K562 (cell line): Measurements from ENCODE around the gene PTGER2. TPM values are rescaled to one million over a fixed set of nuclear protein-coding genes. Genes with fewer than 3 reads are reported as not detected.

Experiments
- ATAC-seq: fragments of 200-7000 bp; cut with Tn5 transposase; 3 replicates; pipeline ENCODE4 v1.9.1; 2020; ENCODE audit warnings: moderate library complexity
- BruUV-seq: library from RNA; stranded (reverse); fragments of 400-500 nt; replicated peaks from 2 replicates; lab custom pipeline; 2021; lab: Mats Ljungman, UMichigan
- CTCF ChIA-PET: fragments of 300-600 bp; formaldehyde crosslinking; extraction: SDS; loops from one replicate; lab custom pipeline; 2021; ENCODE audit warnings: low intra/inter-chr PET ratio; lab: Yijun Ruan, JAX
- POLR2A ChIA-PET: fragments of 300-600, 350-650 bp; sonication (Branson Sonifier 250); formaldehyde crosslinking; extraction: SDS; loops from one replicate; lab custom pipeline; 2021; ENCODE audit warnings: antibody characterized with exemption, inconsistent platforms; lab: Yijun Ruan, JAX
- DNase-seq, 4 experiments: peaks; one replicate each; pipeline versions ENCODE4 v3.0.0 to v3.0.0-alpha.2; 2011 to 2018; ENCODE audit warnings: low spot score in 3 of 4, mixed read lengths in 3 of 4; ENCODE audit errors: extremely low read depth in 1 of 4
- FAIRE-seq: peaks from 2 replicates; lab custom pipeline; 2011; peaks lifted over from hg19 to GRCh38; lab: Jason Lieb, UNC
- H2AFZ ChIP-seq: 2 replicates; pipeline ENCODE4 v1.6.0; 2011; ENCODE audit warnings: low read depth, low read length, control low read depth, inconsistent platforms
- H3K27ac ChIP-seq: fragments of 200-600 bp; 3 replicates; pipeline ENCODE4 v1.8.0; 2011; ENCODE audit warnings: low read depth, mild to moderate bottlenecking, control low read depth, inconsistent platforms, low read length, moderate library complexity, mixed read lengths; ENCODE audit errors: extremely low read depth
- H3K27me3 ChIP-seq, 2 experiments: fragments of 300-600 bp in 1 of 2; 2 replicates in 1 of 2; 3 replicates in 1 of 2; pipeline versions ENCODE4 v1.6.0 to v1.8.0; 2011; ENCODE audit warnings: inconsistent platforms in 2 of 2, low read length in 2 of 2, mild to moderate bottlenecking in 1 of 2, mixed read lengths in 1 of 2, moderate library complexity in 1 of 2; ENCODE audit not compliant: control insufficient read depth in 2 of 2, insufficient read depth in 2 of 2
- H3K36me3 ChIP-seq: fragments of 300-600 bp; 3 replicates; pipeline ENCODE4 v1.8.0; 2011; ENCODE audit warnings: mild to moderate bottlenecking, low read length, inconsistent platforms; ENCODE audit not compliant: control insufficient read depth, insufficient read depth
- H3K4me1 ChIP-seq, 2 experiments: fragments of 200-600 bp in 1 of 2; replicated peaks in 1 of 2; 2 replicates in 1 of 2; 3 replicates in 1 of 2; pipeline versions ENCODE4 v1.5.1 to v1.8.0; 2011; ENCODE audit warnings: inconsistent platforms in 2 of 2, low read length in 2 of 2, mild to moderate bottlenecking in 1 of 2, mixed read lengths in 1 of 2, moderate library complexity in 1 of 2; ENCODE audit not compliant: control insufficient read depth in 2 of 2, insufficient read depth in 2 of 2
- H3K4me2 ChIP-seq: 2 replicates; pipeline ENCODE4 v1.6.1; 2011; ENCODE audit warnings: low read length, control low read depth, inconsistent platforms, mixed read lengths; ENCODE audit not compliant: insufficient read depth
- H3K4me3 ChIP-seq: fragments of 200-600 bp; sonication (generic), shearing (Covaris generic); 2 replicates; pipeline ENCODE4 v1.5.1; 2016; ENCODE audit warnings: control low read depth, inconsistent platforms
- H3K79me2 ChIP-seq: fragments of 200-600 bp; 3 replicates; pipeline ENCODE4 v1.8.0; 2011; ENCODE audit warnings: low read length, inconsistent platforms; ENCODE audit not compliant: control insufficient read depth, insufficient read depth
- H3K9ac ChIP-seq, 2 experiments: 2 replicates each; pipeline versions ENCODE4 v1.6.0 to v1.6.1; 2011; ENCODE audit warnings: low read depth in 2 of 2, low read length in 2 of 2, control low read depth in 1 of 2, inconsistent platforms in 1 of 2, mild to moderate bottlenecking in 1 of 2, mixed read lengths in 1 of 2; ENCODE audit not compliant: insufficient read depth in 1 of 2
- H3K9me1 ChIP-seq: one replicate; pipeline ENCODE4 v1.6.0; 2011; ENCODE audit warnings: inconsistent platforms, mild to moderate bottlenecking, low read length, moderate library complexity; ENCODE audit not compliant: control insufficient read depth, insufficient read depth
- H3K9me3 ChIP-seq: replicated peaks from 2 replicates; pipeline ENCODE4 v1.5.1; 2011; ENCODE audit warnings: low read depth, low read length, inconsistent platforms; ENCODE audit not compliant: control insufficient read depth, insufficient read depth
- H4K20me1 ChIP-seq: replicated peaks from 2 replicates; pipeline ENCODE4 v1.6.1; 2011; ENCODE audit warnings: low read length, inconsistent platforms, mixed read lengths; ENCODE audit not compliant: control insufficient read depth, insufficient read depth
- BHLHE40 ChIP-seq: IDR thresholded peaks from 2 replicates; pipeline ENCODE4 v1.6.1; 2011; ENCODE audit warnings: low read length, improper control_type of control experiment
- CAMTA2 ChIP-seq: fragments of 250-450 bp; sonication (Bioruptor Pico); conservative IDR thresholded peaks from 2 replicates; pipeline ENCODE4 v1.5.1; 2022
- DLX4 ChIP-seq: fragments of 250-450 bp; sonication (Bioruptor Pico); IDR thresholded peaks from 2 replicates; pipeline ENCODE4 v1.6.1; 2021; ENCODE audit warnings: mild to moderate bottlenecking
- FOXJ2 ChIP-seq: fragments of 200-800 bp; sonication (Bioruptor generic); IDR thresholded peaks from 2 replicates; pipeline ENCODE4 v1.6.1; 2016; ENCODE audit warnings: missing genetic modification characterization, missing compliant biosample characterization
- FOXK1 ChIP-seq: sonication (generic); formaldehyde crosslinking; IDR thresholded peaks from 2 replicates; pipeline ENCODE4 v1.8.0; 2022; ENCODE audit warnings: missing genetic modification reagents, mild to moderate bottlenecking, borderline replicate concordance
- ID3 ChIP-seq, 2 experiments: fragments of 250-450 bp in 1 of 2; fragments of 450-650 bp in 1 of 2; sonication (Bioruptor Pico) in 1 of 2; IDR thresholded peaks; 2 replicates each; pipeline versions ENCODE4 v1.6.1 to v1.8.0; 2016 to 2021; ENCODE audit warnings: mild to moderate bottlenecking in 2 of 2, moderate library complexity in 2 of 2, missing compliant biosample characterization in 1 of 2, missing genetic modification characterization in 1 of 2
- POLR2AphosphoS5 ChIP-seq: IDR thresholded peaks from 2 replicates; pipeline ENCODE4 v1.6.1; 2011; ENCODE audit warnings: mild to moderate bottlenecking, low read depth, low read length, moderate library complexity; ENCODE audit not compliant: control insufficient read depth, insufficient read depth
- TEAD4 ChIP-seq, 2 experiments: sonication (generic) in 1 of 2; formaldehyde crosslinking in 1 of 2; IDR thresholded peaks; 2 replicates each; pipeline versions ENCODE4 v1.6.1 to v1.8.0; 2012 to 2022; ENCODE audit warnings: borderline replicate concordance in 1 of 2, inconsistent platforms in 1 of 2, low read length in 1 of 2, mild to moderate bottlenecking in 1 of 2, missing genetic modification reagents in 1 of 2
- ZNF639 ChIP-seq, 2 experiments: fragments of 200-800 bp in 1 of 2; sonication (Bioruptor generic) in 1 of 2; sonication (generic) in 1 of 2; formaldehyde crosslinking in 1 of 2; IDR thresholded peaks in 1 of 2; conservative IDR thresholded peaks in 1 of 2; 2 replicates each; pipeline versions ENCODE4 v1.5.0 to v1.6.1; 2016 to 2020; ENCODE audit warnings: missing compliant biosample characterization in 1 of 2, missing genetic modification characterization in 1 of 2, missing genetic modification reagents in 1 of 2
- WGBS: fragments of 100-300 bp; shearing (Covaris generic); methylation state at CpG from one replicate; pipeline ENCODE4 v1.1.6; 2016; ENCODE audit warnings: low coverage, mixed read lengths; ENCODE audit not compliant: insufficient coverage; ENCODE audit errors: missing lambda C conversion rate; 5-methylcytosine and 5-hydroxymethylcytosine counted together
- in situ Hi-C: fragments of 300-500 bp; cut with MboI; formaldehyde crosslinking; loops from 4 replicates; pipeline ENCODE4 v1.15.0; 2018; ENCODE audit warnings: inconsistent platforms, mixed read lengths
- intact Hi-C: fragments of 100-400 bp; cut with micrococcal nuclease; formaldehyde crosslinking; loops from 2 replicates; pipeline ENCODE4 v1.14.2; 2022
- polyA plus RNA-seq, 8 experiments: library from polyadenylated mRNA; depleted of rRNA in 4 of 8; stranded (reverse) in 5 of 8; unstranded in 3 of 8; fragments of >200 nt; fragmentation: Nextera tagmentation in 2 of 8; fragmentation: Illumina TruSeq in 1 of 8; extraction: Ambion mirVana in 2 of 8; extraction: Trizol in 1 of 8; gene quantifications; 2 replicates each; pipeline versions ENCODE4 v1.2.1 to v1.2.3, GENCODE V29; 2011 to 2014; ENCODE audit warnings: inconsistent platforms in 1 of 8, missing spikeins in 1 of 8
- total RNA-seq, 7 experiments: library from RNA; depleted of rRNA in 6 of 7; stranded (reverse); fragments of >200 nt in 6 of 7; fragmentation: Illumina TruSeq in 2 of 7; extraction: Trizol in 2 of 7; gene quantifications; 2 replicates each; pipeline versions ENCODE4 v1.2.1 to v1.2.3, GENCODE V29; 2011 to 2021; ENCODE audit warnings: low replicate concordance in 1 of 7

PTGER2 gene
- total and polyA plus RNA-seq, 9 of the 15 experiments (the other 6 are each of a cell fraction or from before 2014, with no cell fraction given) = not detected

GRCh38 chr14:52369305-52369801, 55.2 kb downstream of the PTGER2 start:
- no peak for FAIRE-seq
- in situ Hi-C loops (no loop called here), intact Hi-C loops (no loop called here)
- no TSS peak for BruUV-seq
- Histone ChIP-seq H3K36me3 (no peaks in the 10 kb centered on the region), H4K20me1 (no peaks in the 10 kb centered on the region), H3K27me3 (no peaks in the 10 kb centered on the region), H2AFZ (no peak overlapping the region), H3K4me3 (no peak overlapping the region), H3K4me2 (no peak overlapping the region), H3K4me1 (no peaks in the 10 kb centered on the region), H3K27ac (no peak overlapping the region), H3K9me1 (no peaks in the 10 kb centered on the region), H3K9ac (no peak overlapping the region), H3K79me2 (no peaks in the 10 kb centered on the region), H3K9me3 (no peaks in the 10 kb centered on the region)
- DNase-seq = no peak
- WGBS = 0% methylated on average over 2 of the region's 3 CpGs
- ATAC-seq = no peak
- ChIA-PET POLR2A (no interaction called here), CTCF (no interaction called here)
- no peak for TF ChIP-seq FOXK1 (CRISPR knock-in tag)
- TF ChIP-seq FOXJ2 = no peak
- no peak for TF ChIP-seq BHLHE40
- TF ChIP-seq ID3 (CRISPR knock-in tag; IDR thresholded peaks at IDR 0.05) = no peak
- TF ChIP-seq ID3 (tag; IDR thresholded peaks at IDR 0.05) = no peak
- no peak for TF ChIP-seq CAMTA2 (CRISPR knock-in tag)
- no peak for TF ChIP-seq POLR2AphosphoS5
- TF ChIP-seq ZNF639 (CRISPR knock-in tag; conservative IDR thresholded peaks at IDR 0.05 in 1 of 2, IDR thresholded peaks at IDR 0.05 in 1 of 2) = no peak
- no peak for TF ChIP-seq TEAD4 (IDR thresholded peaks at IDR 0.05; ENCODE audit: low read length)
- TF ChIP-seq TEAD4 (CRISPR knock-in tag; IDR thresholded peaks at IDR 0.05; ENCODE audit: borderline replicate concordance) = no peak
- no peak for TF ChIP-seq DLX4 (CRISPR knock-in tag)
